Fibroblast of skin of left biceps (primary cell): ENCODE data around the gene TRIO.
"Not testable (repeated sequence)": the region's sequence is repeated elsewhere in the genome, so short reads cannot be mapped to it uniquely, and the experiment has no call there.

Experiments used
- DNase-seq, 2 experiments: peaks; one replicate each; pipeline ENCODE4 v3.0.0-alpha.2; 2013; ENCODE audit warnings: low read depth in 2 of 2

The TRIO gene

GRCh38 chr5:14185326-14186058, 42.4 kb downstream of the TRIO start:
- DNase-seq = no peak

- DNase-seq = no peak
Observed at GRCh38 chr5:14186059-14186830, 43.1 kb downstream of the TRIO start.

DNA sequence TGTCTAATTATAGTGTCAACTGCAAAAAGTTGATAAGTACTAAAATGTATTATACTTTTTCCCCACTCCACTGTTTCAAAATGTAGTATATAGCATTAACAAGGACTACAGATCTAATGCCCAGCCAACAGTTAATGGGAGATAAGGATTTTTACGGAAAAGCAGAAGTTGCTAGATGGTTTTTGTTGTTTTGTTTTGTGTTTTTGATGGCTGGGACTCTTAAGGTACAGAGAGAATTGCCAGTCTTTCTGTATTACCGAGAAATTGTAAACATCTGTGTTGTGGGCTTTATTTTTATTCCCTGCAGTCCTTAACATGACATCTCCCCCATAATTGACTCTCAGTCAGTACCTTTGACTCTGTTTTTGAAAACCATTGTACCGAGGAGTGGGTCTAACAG, 44.0 kb downstream of the TRIO start:
- DNase-seq = no peak

DNA sequence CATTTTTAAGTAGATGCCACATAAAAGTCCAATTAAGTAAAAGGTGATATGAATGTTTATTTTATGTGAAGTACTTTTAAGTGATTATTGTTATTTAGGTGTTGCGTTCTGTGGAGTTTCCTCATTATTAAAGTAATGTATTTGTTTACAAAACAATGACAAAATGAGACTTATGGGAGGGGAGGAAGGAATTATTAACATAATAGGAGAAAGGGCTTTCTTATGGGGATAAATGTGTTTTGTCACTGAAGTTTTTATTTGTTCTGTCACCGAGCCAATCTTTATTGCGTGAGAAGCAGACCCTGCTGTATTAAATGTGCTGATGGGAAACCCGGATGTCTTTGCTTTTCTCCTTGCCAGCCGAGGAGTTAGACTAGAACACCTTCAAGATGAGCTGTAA, 44.5 kb downstream of the TRIO start:
- DNase-seq = no peak

DNA sequence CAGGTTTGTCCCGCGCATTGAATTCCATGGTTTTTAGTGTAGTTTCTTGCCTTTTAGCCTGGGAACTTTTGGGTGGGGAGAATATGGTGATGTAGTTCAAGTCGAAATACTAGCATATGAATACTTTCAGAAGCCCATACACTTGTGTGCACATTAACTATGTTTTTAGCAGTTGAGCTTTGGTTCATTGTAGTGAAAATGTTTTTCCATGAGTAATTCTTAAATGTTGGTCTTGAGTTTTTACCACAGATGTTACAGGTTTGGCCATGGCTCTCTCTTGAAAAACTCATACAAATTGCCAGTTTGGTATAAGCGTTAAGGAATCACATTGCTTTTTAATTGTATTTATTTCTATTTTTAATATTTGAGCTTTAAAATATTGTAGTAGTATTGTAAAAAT, 45.6 kb downstream of the TRIO start:
- DNase-seq = no peak

GRCh38 chr5:14189680-14190079, 46.5 kb downstream of the TRIO start:
- DNase-seq = no peak

DNA sequence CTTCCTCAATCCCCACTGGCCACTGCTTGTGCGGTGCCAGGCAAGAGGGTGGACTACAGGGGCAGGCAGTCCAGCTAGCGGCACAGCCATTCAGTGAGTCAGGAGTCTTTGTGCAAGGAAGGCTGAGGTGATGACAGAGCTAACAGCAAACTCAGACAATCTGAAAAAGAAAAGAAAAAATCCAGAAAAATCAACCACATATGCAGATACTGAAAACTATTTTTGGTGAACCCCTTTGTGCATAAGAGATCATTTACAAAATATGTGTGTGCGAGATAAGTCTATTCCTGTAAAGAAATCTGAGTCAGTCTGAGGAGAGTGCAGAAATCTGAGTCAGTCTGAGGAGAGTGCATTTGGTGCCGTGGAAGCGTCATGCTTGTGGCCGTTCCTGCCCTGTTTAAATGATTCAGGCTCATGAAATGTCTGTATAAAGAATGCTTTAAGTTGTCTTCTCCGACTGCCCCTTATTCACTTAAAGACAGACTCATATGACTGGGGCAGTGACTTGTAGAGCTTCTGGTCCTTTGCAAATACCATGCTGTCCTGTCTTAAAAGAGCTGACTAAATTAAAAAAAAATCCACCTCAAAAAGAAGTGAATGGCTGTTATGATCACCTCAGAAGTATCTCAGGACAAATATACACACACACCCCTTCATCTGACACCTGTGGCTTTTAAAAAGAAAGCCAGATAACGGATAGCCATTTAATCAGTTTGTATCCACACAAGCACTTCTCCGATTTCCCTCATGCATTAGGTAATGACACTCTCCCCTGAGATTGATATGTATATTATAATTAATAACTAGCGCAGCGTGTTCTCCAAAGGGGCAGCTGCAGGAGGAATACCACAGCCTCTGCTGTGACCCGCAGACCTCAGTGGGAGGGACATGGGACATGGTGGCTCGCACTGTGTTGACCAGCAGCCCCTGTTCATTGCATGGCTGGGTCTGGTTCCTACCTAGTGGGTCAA, 47.3 kb downstream of the TRIO start:
- DNase-seq = peak; percentile 96 to 97

DNA sequence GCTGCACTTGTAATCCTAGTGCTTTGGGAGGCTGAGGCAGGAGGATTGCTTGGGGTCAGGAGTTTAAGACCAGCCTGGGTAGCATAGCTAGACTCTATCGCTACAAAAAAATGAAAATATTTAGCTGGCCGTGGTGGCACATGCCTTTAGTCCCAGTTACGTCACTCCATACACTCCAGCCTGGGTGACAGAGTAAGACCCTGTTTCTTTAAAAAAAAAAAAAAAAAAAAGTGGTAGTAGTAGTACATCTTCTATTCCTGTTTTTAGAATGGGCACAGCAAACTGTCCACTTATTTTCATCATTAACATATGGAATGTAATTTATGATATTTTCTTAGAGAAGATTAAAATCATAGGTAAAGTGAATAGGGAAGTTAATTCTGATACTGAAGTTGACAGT, 48.2 kb downstream of the TRIO start:
- no peak for DNase-seq

GRCh38 chr5:14193496-14193895, 50.4 kb downstream of the TRIO start:
- DNase-seq = peak; percentile 79 to 80

GRCh38 chr5:14195588-14195987, 52.4 kb downstream of the TRIO start:
- DNase-seq = no peak

DNA sequence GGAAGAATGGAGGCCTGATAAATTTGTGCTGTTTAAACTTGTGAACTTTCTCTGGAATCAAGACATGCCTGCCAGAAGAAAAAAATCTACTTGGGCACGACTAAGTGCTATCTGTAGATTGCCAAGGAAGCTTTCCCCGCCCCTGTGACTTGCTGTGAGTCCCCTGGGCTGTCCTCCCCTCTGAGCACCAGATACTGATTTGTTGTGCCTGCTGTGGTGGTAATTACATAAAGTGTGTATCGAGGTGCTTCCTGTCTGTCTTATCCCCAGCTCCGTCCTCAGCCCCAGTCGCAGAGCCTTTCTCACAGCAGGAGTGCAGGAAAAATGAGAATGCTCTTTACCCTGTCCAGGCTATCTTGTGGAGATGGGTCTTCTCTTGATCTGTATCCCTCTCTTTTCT, 53.9 kb downstream of the TRIO start:
- no peak for DNase-seq

GRCh38 chr5:14199902-14200301, 56.8 kb downstream of the TRIO start:
- DNase-seq = no peak

DNA sequence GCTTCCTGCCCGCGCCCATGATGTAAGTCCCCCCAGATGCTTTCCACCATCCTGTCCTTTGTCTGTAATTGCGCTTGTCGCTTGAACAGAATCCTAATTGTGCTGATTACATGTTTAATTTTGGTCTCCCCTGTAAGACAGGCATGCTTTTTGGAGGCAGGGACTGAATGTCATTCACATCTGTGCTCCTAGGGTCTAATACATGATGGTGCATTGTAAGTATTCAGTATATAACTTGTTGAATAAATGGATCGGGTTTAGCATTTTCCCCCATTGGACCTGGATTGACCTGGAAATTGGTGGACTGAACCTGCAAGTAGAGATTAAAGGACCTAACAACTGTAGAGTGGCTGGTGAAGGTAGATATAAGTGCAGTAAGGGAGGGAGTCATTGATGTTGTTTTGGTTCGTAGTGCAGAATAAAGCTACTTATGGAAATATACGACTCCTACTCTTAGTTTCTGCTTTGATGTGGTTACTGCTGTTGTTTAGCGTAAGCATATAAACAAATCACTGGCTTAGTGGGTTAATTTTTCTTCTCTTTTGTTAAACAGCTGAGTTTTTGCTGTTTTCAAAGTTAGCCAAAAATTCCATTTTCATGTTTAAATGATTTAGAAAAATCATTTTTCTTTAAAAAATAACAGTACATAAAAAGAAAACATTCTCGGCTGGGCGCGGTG, 57.3 kb downstream of the TRIO start:
- no peak for DNase-seq

DNA sequence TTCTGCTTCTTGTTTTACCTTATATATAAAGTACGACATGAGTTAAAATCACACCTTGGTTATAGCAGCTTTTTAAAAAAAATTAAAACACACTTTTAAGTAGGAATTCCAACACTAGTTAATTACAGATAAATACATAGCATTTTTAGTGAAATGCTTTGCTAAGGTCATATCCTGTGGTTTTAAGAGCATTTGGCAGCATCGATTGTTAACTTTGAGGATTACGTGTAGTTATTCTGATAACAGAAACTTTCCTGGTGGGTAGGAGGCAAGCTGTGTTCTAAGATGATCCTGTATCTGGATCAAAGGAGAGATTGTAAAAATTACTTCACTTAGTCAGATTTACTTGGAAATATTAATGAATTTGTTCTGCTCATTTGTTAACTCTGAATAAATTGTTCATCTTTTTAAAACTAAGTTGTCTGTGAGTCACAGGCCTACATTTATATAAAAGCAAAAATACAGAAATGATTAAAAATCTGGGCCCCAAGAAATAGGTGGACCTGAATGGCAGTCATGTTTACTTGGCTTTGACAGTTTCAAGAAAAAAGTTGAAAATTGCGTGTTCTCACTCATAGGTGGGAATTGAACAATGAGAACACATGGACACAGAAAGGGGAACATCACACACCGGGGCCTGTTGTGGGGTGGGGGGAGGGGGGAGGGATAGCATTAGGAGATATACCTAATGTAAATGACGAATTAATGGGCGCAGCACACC, 58.3 kb downstream of the TRIO start:
- no peak for DNase-seq

DNA sequence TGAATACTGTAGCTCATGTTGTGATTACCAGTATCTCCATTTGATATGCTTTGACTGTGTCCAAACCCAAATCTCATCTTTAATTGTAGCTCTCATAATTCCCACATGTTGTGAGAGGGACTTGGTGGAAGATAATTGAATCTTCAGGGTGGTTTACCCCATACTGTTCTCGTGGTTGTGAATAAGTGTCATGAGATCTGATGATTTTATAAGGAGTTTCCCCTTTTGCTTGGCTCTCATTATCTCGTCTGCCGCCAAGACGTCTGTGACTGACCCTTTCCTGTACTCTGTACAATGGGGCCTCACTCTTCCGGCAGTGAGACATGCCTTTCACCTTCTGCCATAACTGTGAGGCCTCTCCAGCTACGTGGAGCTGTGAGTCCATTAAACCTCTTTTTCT, 59.3 kb downstream of the TRIO start:
- DNase-seq = no peak

GRCh38 chr5:14204011-14204670, 61.0 kb downstream of the TRIO start:
- no peak for DNase-seq

- peak in 1 of 2 experiments; percentile 44 for DNase-seq
Observed at GRCh38 chr5:14204785-14205321, 61.7 kb downstream of the TRIO start.

DNA sequence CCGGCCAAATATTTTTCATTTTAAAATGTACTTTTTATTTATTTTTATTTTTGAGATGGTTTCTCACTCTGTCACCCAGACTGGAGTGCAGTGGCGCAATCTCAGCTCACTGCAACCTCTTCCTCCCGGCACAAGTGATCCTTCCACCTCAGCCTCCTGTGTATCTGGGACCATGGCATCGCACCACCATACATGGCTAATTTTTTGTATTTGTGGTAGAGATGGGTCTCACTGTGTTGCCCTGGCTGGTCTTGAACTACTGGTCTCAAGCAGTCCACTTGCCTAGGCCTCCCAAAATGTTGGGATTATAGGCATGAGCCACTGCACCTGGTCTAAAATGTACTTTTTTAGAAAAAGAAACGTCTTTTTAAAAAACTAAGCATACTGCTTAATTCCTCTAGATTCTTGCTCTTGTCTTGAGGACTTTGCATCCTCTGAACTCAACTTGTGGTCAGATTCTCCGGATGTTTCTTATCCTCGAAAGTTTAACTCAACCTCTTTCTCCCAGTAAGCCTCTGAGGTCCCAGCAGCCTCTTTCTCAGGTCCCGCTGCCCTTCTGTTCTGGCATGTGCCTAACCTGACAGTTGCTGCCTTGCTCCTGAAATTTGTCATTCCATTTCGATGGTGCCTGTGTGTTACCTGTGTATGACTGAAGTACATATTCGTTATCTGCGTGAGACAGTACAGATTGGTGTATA, 63.0 kb downstream of the TRIO start:
- DNase-seq = no peak

DNA sequence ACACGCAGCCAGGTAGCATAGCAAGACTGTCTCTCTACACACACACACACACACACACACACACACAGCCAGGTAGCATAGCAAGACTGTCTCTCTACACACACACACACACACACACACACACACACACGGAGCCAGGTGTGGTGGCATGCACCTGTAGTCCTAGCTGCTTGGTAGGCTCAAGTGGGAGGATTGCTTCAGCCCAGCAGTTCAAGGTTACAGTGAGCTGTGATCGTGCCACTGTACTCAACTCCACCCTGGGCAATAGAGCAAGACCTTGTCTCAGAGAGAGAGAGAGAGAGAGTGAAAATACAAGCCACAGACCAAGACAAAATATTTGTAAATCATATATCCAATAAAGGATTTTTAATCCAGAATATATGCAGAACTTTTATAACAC, 64.3 kb downstream of the TRIO start:
- not testable (repeated sequence) for DNase-seq
